HEK293 (cell line): ENCODE data around the gene ERGIC1.
A peak's percentile ranks its signal among the peaks of the same experiment; 100 is the strongest.

Experiments used
- BCL11B ChIP-seq: fragments of 450-650 bp; formaldehyde crosslinking; IDR thresholded peaks from 2 replicates; pipeline ENCODE4 v1.5.1; 2016; ENCODE audit warnings: low read depth, missing biosample characterization, missing genetic modification characterization
- EGR2 ChIP-seq: fragments of 450-650 bp; formaldehyde crosslinking; IDR thresholded peaks from 2 replicates; pipeline ENCODE4 v1.5.1; 2016; ENCODE audit warnings: low read depth, missing biosample characterization, missing genetic modification characterization
- GLI2 ChIP-seq: fragments of 450-650 bp; formaldehyde crosslinking; IDR thresholded peaks from 2 replicates; pipeline ENCODE4; 2017; ENCODE audit warnings: missing biosample characterization, missing genetic modification characterization, low read depth, borderline replicate concordance
- GLIS2 ChIP-seq: fragments of 450-650 bp; formaldehyde crosslinking; IDR thresholded peaks from 2 replicates; pipeline ENCODE4 v1.5.1; 2016; ENCODE audit warnings: missing biosample characterization, missing genetic modification characterization
- IKZF3 ChIP-seq: fragments of 450-650 bp; IDR thresholded peaks from 2 replicates; pipeline ENCODE4 v1.5.0; 2018; ENCODE audit warnings: missing biosample characterization, mild to moderate bottlenecking, missing genetic modification characterization, moderate library complexity
- KLF17 ChIP-seq: fragments of 450-650 bp; formaldehyde crosslinking; IDR thresholded peaks from 2 replicates; pipeline ENCODE4 v1.5.1; 2016; ENCODE audit warnings: missing biosample characterization, missing genetic modification characterization
- PATZ1 ChIP-seq: fragments of 450-650 bp; formaldehyde crosslinking; IDR thresholded peaks from 2 replicates; pipeline ENCODE4 v1.5.1; 2016; ENCODE audit warnings: missing biosample characterization, missing genetic modification characterization
- RBAK ChIP-seq: fragments of 450-650 bp; formaldehyde crosslinking; IDR thresholded peaks from 2 replicates; pipeline ENCODE4 v1.5.1; 2016; ENCODE audit warnings: missing biosample characterization, missing genetic modification characterization
- REPIN1 ChIP-seq: fragments of 450-650 bp; formaldehyde crosslinking; IDR thresholded peaks from 2 replicates; pipeline ENCODE4 v1.5.1; 2017; ENCODE audit warnings: missing biosample characterization, missing genetic modification characterization, low read depth
- TCF7L2 ChIP-seq: IDR thresholded peaks from 2 replicates; pipeline ENCODE4 v1.6.1; 2011; ENCODE audit warnings: low read depth, mild to moderate bottlenecking, inconsistent platforms, low read length, moderate library complexity, borderline replicate concordance
- YY1 ChIP-seq: fragments of 450-650 bp; formaldehyde crosslinking; IDR thresholded peaks from 2 replicates; pipeline ENCODE4 v1.5.1; 2018; ENCODE audit warnings: missing biosample characterization, missing genetic modification characterization
- ZBTB26 ChIP-seq: fragments of 450-650 bp; formaldehyde crosslinking; optimal IDR thresholded peaks from 2 replicates; pipeline ENCODE3; 2016; ENCODE audit warnings: missing biosample characterization, mild to moderate bottlenecking, missing genetic modification characterization
- ZFHX2 ChIP-seq: fragments of 450-650 bp; formaldehyde crosslinking; conservative IDR thresholded peaks from 2 replicates; pipeline ENCODE4 v1.5.1; 2016; ENCODE audit warnings: missing biosample characterization, missing genetic modification characterization
- ZIC2 ChIP-seq: fragments of 450-650 bp; formaldehyde crosslinking; IDR thresholded peaks from 2 replicates; pipeline ENCODE4 v1.5.1; 2016; ENCODE audit warnings: missing biosample characterization, missing genetic modification characterization
- ZNF280D ChIP-seq: fragments of 450-650 bp; formaldehyde crosslinking; IDR thresholded peaks from 2 replicates; pipeline ENCODE4 v1.5.1; 2016; ENCODE audit warnings: missing biosample characterization, missing genetic modification characterization
- ZNF354C ChIP-seq: fragments of 450-650 bp; formaldehyde crosslinking; IDR thresholded peaks from 2 replicates; pipeline ENCODE4 v1.5.1; 2016; ENCODE audit warnings: missing biosample characterization, missing genetic modification characterization, low read depth, borderline replicate concordance
- ZNF398 ChIP-seq: fragments of 450-650 bp; formaldehyde crosslinking; IDR thresholded peaks from 2 replicates; pipeline ENCODE4 v1.5.1; 2017; ENCODE audit warnings: missing biosample characterization, missing genetic modification characterization
- ZNF518A ChIP-seq: fragments of 450-650 bp; formaldehyde crosslinking; conservative IDR thresholded peaks from 2 replicates; pipeline ENCODE4 v1.5.1; 2016; ENCODE audit warnings: low read depth, missing biosample characterization, missing genetic modification characterization
- ZNF707 ChIP-seq: fragments of 450-650 bp; formaldehyde crosslinking; IDR thresholded peaks from 2 replicates; pipeline ENCODE4 v1.5.1; 2016; ENCODE audit warnings: missing biosample characterization, missing genetic modification characterization

ERGIC1 gene

GRCh38 chr5:172902497-172903472 lies 68.7 kb downstream of the ERGIC1 start (continued):
- TF ChIP-seq ZNF354C = no peak
- no peak for TF ChIP-seq ZNF707 (tag by site-specific recombination)
- no peak for TF ChIP-seq ZIC2 (tag by site-specific recombination)
- TF ChIP-seq RBAK (tag by site-specific recombination) = no peak
- TF ChIP-seq ZFHX2 (tag by site-specific recombination) = peak; percentile 98
- peak; percentile 6 for TF ChIP-seq ZBTB26 (tag by site-specific recombination)
- peak; percentile 37; the same call in 1 of the 2 replicates for TF ChIP-seq KLF17
- peak; percentile 97 for TF ChIP-seq EGR2
- no peak for TF ChIP-seq GLI2 (tag by site-specific recombination)
- TF ChIP-seq BCL11B = no peak
- no peak for TF ChIP-seq IKZF3 (tag by site-specific recombination)
- no peak; the same call in 1 of the 2 replicates for TF ChIP-seq GLIS2 (tag by site-specific recombination)
- no peak for TF ChIP-seq ZNF280D (tag by site-specific recombination)
- peak; percentile 34 for TF ChIP-seq ZNF398 (tag by site-specific recombination)
- TF ChIP-seq TCF7L2 = no peak
- no peak for TF ChIP-seq YY1 (tag by site-specific recombination)
- TF ChIP-seq REPIN1 (tag by site-specific recombination) = no peak
- peak; percentile 56 for TF ChIP-seq PATZ1 (tag by site-specific recombination)
- TF ChIP-seq ZNF518A = no peak
